ENCODE data around the gene SHROOM3.

DNA sequence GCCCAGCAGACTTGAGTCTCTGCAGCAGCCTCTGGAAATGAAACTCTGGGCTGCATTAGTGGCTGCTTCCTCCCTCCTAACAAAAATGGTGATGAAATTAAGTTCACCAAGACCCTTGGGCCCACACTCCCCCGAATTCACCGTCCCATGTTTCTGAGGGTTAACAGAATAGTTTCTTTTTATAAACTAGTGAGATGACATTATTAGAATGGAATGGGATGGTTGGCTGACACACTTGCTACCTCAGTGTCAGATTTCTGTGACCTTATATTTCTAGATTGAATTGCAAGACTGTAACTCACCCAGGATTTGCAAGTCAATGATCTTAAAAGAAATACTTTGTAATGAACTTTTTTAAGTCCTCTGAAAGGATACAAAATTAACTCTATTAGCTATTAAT, 127.1 kb downstream of the SHROOM3 start:
- TF ChIP-seq, protein P1, sequence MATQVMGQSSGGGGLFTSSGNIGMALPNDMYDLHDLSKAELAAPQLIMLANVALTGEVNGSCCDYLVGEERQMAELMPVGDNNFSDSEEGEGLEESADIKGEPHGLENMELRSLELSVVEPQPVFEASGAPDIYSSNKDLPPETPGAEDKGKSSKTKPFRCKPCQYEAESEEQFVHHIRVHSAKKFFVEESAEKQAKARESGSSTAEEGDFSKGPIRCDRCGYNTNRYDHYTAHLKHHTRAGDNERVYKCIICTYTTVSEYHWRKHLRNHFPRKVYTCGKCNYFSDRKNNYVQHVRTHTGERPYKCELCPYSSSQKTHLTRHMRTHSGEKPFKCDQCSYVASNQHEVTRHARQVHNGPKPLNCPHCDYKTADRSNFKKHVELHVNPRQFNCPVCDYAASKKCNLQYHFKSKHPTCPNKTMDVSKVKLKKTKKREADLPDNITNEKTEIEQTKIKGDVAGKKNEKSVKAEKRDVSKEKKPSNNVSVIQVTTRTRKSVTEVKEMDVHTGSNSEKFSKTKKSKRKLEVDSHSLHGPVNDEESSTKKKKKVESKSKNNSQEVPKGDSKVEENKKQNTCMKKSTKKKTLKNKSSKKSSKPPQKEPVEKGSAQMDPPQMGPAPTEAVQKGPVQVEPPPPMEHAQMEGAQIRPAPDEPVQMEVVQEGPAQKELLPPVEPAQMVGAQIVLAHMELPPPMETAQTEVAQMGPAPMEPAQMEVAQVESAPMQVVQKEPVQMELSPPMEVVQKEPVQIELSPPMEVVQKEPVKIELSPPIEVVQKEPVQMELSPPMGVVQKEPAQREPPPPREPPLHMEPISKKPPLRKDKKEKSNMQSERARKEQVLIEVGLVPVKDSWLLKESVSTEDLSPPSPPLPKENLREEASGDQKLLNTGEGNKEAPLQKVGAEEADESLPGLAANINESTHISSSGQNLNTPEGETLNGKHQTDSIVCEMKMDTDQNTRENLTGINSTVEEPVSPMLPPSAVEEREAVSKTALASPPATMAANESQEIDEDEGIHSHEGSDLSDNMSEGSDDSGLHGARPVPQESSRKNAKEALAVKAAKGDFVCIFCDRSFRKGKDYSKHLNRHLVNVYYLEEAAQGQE (IDR thresholded peaks at IDR 0.05; ENCODE audit: low read depth) = no peak
- TF ChIP-seq, protein P2, sequence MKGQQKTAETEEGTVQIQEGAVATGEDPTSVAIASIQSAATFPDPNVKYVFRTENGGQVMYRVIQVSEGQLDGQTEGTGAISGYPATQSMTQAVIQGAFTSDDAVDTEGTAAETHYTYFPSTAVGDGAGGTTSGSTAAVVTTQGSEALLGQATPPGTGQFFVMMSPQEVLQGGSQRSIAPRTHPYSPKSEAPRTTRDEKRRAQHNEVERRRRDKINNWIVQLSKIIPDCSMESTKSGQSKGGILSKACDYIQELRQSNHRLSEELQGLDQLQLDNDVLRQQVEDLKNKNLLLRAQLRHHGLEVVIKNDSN (IDR thresholded peaks at IDR 0.05) = no peak
- no peak for TF ChIP-seq YY1 (IDR thresholded peaks at IDR 0.05; ENCODE audit: low read depth)
- TF ChIP-seq, protein P3, sequence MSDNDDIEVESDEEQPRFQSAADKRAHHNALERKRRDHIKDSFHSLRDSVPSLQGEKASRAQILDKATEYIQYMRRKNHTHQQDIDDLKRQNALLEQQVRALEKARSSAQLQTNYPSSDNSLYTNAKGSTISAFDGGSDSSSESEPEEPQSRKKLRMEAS (IDR thresholded peaks at IDR 0.05) = no peak
- peak; percentile 94 for TF ChIP-seq EP300 (IDR thresholded peaks at IDR 0.05; ENCODE audit: borderline replicate concordance)
- no peak for TF ChIP-seq EGR1 (IDR thresholded peaks at IDR 0.05)
- peak; percentile 83 for TF ChIP-seq TCF12 (IDR thresholded peaks at IDR 0.05; ENCODE audit: low read depth)
- no peak for TF ChIP-seq TAF1 (IDR thresholded peaks at IDR 0.05; ENCODE audit: low read depth)
- TF ChIP-seq TEAD4 (IDR thresholded peaks at IDR 0.05) = peak; percentile 80
- peak; percentile 91 for TF ChIP-seq FOXM1 (IDR thresholded peaks at IDR 0.05; ENCODE audit: borderline replicate concordance, low read depth)
- no peak for TF ChIP-seq CREB1 (IDR thresholded peaks at IDR 0.05; ENCODE audit: low read depth)
- TF ChIP-seq NFIC (IDR thresholded peaks at IDR 0.05) = peak; percentile 68; the same call in 1 of the 2 replicates
- no peak for TF ChIP-seq ZBTB7A (IDR thresholded peaks at IDR 0.05; ENCODE audit: low read depth)

All from Ishikawa (cell line).